GM23338 (cell line): ENCODE data around the gene DNAJC13.

Experiments
- CREB1 ChIP-seq: fragments of 250-450 bp; sonication (Bioruptor Pico); IDR thresholded peaks from 2 replicates; pipeline ENCODE4 v1.5.0; 2020; ENCODE audit warnings: low read depth, mild to moderate bottlenecking, moderate library complexity
- EZH2 ChIP-seq: fragments of 200-600 bp; sonication (generic); IDR thresholded peaks from one replicate; pipeline ENCODE4 v1.8.0; 2017; ENCODE audit warnings: antibody characterized with exemption, mild to moderate bottlenecking, low read depth; ENCODE audit not compliant: unreplicated experiment
- EZH2phosphoT487 ChIP-seq: fragments of 200-600 bp; sonication (generic); IDR thresholded peaks from one replicate; pipeline ENCODE4 v1.8.1; 2018; ENCODE audit warnings: antibody characterized with exemption; ENCODE audit not compliant: unreplicated experiment
- JUNB ChIP-seq: IDR thresholded peaks from one replicate; pipeline ENCODE4 v1.6.1; 2016; ENCODE audit warnings: antibody characterized with exemption; ENCODE audit not compliant: unreplicated experiment
- NANOG ChIP-seq: IDR thresholded peaks from 2 replicates; pipeline ENCODE4 v1.6.1; 2016; ENCODE audit warnings: antibody characterized with exemption, borderline replicate concordance
- POLR2AphosphoS5 ChIP-seq: IDR thresholded peaks from 2 replicates; pipeline ENCODE4 v1.6.1; 2016; ENCODE audit warnings: antibody characterized with exemption, low read depth
- STAT1 ChIP-seq: IDR thresholded peaks from one replicate; pipeline ENCODE4 v1.6.1; 2016; ENCODE audit warnings: antibody characterized with exemption; ENCODE audit not compliant: unreplicated experiment
- ZNF114 ChIP-seq: fragments of 250-450 bp; sonication (Bioruptor Pico); IDR thresholded peaks from 2 replicates; pipeline ENCODE4 v1.5.0; 2020; ENCODE audit warnings: mild to moderate bottlenecking, moderate library complexity
- ZNF331 ChIP-seq: fragments of 250-450 bp; sonication (Bioruptor Pico); IDR thresholded peaks from 2 replicates; pipeline ENCODE4 v1.5.0; 2020; ENCODE audit warnings: low read depth, mild to moderate bottlenecking, moderate library complexity
- TF ChIP-seq, protein P1 (sequence below): IDR thresholded peaks from one replicate; pipeline ENCODE4 v1.6.1; 2018; ENCODE audit warnings: antibody characterized with exemption; ENCODE audit not compliant: unreplicated experiment
- TF ChIP-seq, protein P2 (sequence below), 2 experiments: fragments of 200-600 bp in 1 of 2; sonication (generic) in 1 of 2; conservative IDR thresholded peaks; 2 replicates each; pipeline versions ENCODE4 v1.5.1 to v1.6.1; 2016 to 2017; ENCODE audit warnings: antibody characterized with exemption in 2 of 2, low read depth in 2 of 2, mild to moderate bottlenecking in 2 of 2, moderate library complexity in 1 of 2
- TF ChIP-seq, protein P3 (sequence below): fragments of 250-450 bp; sonication (Bioruptor Pico); IDR thresholded peaks from 2 replicates; pipeline ENCODE4 v1.5.0; 2020; ENCODE audit warnings: mild to moderate bottlenecking, moderate library complexity
- TF ChIP-seq, protein P4 (sequence below): IDR thresholded peaks from 2 replicates; pipeline ENCODE4 v1.6.1; 2016; ENCODE audit warnings: antibody characterized with exemption

DNA sequence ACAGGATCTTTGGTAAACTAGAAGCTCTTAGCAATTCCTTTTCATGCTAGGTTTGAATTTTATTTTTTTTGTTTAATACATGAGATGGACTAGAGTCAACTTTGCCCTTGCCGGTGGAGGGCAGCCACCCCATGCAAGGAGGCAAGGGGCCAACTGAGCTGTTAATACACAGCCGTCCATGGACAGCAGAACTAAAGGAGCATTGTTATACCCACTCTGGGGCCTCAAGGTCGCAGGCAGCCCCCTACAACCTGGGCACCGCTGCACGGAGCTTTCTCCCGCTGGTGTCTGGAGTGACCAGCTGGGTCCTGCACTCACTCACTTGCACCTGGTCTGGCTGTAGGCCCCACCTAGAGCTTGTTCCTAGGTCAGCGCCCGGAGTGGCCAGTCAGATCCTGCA, 131.9 kb downstream of the DNAJC13 start:
- TF ChIP-seq, protein P1, sequence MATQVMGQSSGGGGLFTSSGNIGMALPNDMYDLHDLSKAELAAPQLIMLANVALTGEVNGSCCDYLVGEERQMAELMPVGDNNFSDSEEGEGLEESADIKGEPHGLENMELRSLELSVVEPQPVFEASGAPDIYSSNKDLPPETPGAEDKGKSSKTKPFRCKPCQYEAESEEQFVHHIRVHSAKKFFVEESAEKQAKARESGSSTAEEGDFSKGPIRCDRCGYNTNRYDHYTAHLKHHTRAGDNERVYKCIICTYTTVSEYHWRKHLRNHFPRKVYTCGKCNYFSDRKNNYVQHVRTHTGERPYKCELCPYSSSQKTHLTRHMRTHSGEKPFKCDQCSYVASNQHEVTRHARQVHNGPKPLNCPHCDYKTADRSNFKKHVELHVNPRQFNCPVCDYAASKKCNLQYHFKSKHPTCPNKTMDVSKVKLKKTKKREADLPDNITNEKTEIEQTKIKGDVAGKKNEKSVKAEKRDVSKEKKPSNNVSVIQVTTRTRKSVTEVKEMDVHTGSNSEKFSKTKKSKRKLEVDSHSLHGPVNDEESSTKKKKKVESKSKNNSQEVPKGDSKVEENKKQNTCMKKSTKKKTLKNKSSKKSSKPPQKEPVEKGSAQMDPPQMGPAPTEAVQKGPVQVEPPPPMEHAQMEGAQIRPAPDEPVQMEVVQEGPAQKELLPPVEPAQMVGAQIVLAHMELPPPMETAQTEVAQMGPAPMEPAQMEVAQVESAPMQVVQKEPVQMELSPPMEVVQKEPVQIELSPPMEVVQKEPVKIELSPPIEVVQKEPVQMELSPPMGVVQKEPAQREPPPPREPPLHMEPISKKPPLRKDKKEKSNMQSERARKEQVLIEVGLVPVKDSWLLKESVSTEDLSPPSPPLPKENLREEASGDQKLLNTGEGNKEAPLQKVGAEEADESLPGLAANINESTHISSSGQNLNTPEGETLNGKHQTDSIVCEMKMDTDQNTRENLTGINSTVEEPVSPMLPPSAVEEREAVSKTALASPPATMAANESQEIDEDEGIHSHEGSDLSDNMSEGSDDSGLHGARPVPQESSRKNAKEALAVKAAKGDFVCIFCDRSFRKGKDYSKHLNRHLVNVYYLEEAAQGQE = no peak
- TF ChIP-seq EZH2 (no peak), JUNB (no peak), POLR2AphosphoS5 (no peak), CREB1 (no peak), EZH2phosphoT487 (no peak), ZNF114 (CRISPR knock-in tag) (no peak), ZNF331 (CRISPR knock-in tag) (no peak), STAT1 (no peak), NANOG (no peak)
- TF ChIP-seq, protein P2, sequence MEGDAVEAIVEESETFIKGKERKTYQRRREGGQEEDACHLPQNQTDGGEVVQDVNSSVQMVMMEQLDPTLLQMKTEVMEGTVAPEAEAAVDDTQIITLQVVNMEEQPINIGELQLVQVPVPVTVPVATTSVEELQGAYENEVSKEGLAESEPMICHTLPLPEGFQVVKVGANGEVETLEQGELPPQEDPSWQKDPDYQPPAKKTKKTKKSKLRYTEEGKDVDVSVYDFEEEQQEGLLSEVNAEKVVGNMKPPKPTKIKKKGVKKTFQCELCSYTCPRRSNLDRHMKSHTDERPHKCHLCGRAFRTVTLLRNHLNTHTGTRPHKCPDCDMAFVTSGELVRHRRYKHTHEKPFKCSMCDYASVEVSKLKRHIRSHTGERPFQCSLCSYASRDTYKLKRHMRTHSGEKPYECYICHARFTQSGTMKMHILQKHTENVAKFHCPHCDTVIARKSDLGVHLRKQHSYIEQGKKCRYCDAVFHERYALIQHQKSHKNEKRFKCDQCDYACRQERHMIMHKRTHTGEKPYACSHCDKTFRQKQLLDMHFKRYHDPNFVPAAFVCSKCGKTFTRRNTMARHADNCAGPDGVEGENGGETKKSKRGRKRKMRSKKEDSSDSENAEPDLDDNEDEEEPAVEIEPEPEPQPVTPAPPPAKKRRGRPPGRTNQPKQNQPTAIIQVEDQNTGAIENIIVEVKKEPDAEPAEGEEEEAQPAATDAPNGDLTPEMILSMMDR (conservative IDR thresholded peaks at IDR 0.05; ENCODE audit: low read depth in 2 of 2) = no peak
- TF ChIP-seq, protein P3, sequence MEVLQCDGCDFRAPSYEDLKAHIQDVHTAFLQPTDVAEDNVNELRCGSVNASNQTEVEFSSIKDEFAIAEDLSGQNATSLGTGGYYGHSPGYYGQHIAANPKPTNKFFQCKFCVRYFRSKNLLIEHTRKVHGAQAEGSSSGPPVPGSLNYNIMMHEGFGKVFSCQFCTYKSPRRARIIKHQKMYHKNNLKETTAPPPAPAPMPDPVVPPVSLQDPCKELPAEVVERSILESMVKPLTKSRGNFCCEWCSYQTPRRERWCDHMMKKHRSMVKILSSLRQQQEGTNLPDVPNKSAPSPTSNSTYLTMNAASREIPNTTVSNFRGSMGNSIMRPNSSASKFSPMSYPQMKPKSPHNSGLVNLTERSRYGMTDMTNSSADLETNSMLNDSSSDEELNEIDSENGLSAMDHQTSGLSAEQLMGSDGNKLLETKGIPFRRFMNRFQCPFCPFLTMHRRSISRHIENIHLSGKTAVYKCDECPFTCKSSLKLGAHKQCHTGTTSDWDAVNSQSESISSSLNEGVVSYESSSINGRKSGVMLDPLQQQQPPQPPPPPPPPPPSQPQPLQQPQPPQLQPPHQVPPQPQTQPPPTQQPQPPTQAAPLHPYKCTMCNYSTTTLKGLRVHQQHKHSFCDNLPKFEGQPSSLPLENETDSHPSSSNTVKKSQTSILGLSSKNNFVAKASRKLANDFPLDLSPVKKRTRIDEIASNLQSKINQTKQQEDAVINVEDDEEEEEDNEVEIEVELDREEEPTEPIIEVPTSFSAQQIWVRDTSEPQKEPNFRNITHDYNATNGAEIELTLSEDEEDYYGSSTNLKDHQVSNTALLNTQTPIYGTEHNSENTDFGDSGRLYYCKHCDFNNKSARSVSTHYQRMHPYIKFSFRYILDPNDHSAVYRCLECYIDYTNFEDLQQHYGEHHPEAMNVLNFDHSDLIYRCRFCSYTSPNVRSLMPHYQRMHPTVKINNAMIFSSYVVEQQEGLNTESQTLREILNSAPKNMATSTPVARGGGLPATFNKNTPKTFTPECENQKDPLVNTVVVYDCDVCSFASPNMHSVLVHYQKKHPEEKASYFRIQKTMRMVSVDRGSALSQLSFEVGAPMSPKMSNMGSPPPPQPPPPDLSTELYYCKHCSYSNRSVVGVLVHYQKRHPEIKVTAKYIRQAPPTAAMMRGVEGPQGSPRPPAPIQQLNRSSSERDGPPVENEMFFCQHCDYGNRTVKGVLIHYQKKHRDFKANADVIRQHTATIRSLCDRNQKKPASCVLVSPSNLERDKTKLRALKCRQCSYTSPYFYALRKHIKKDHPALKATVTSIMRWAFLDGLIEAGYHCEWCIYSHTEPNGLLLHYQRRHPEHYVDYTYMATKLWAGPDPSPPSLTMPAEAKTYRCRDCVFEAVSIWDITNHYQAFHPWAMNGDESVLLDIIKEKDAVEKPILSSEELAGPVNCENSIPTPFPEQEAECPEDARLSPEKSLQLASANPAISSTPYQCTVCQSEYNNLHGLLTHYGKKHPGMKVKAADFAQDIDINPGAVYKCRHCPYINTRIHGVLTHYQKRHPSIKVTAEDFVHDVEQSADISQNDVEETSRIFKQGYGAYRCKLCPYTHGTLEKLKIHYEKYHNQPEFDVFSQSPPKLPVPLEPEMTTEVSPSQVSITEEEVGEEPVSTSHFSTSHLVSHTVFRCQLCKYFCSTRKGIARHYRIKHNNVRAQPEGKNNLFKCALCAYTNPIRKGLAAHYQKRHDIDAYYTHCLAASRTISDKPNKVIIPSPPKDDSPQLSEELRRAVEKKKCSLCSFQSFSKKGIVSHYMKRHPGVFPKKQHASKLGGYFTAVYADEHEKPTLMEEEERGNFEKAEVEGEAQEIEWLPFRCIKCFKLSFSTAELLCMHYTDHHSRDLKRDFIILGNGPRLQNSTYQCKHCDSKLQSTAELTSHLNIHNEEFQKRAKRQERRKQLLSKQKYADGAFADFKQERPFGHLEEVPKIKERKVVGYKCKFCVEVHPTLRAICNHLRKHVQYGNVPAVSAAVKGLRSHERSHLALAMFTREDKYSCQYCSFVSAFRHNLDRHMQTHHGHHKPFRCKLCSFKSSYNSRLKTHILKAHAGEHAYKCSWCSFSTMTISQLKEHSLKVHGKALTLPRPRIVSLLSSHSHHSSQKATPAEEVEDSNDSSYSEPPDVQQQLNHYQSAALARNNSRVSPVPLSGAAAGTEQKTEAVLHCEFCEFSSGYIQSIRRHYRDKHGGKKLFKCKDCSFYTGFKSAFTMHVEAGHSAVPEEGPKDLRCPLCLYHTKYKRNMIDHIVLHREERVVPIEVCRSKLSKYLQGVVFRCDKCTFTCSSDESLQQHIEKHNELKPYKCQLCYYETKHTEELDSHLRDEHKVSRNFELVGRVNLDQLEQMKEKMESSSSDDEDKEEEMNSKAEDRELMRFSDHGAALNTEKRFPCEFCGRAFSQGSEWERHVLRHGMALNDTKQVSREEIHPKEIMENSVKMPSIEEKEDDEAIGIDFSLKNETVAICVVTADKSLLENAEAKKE = no peak
- TF ChIP-seq, protein P4, sequence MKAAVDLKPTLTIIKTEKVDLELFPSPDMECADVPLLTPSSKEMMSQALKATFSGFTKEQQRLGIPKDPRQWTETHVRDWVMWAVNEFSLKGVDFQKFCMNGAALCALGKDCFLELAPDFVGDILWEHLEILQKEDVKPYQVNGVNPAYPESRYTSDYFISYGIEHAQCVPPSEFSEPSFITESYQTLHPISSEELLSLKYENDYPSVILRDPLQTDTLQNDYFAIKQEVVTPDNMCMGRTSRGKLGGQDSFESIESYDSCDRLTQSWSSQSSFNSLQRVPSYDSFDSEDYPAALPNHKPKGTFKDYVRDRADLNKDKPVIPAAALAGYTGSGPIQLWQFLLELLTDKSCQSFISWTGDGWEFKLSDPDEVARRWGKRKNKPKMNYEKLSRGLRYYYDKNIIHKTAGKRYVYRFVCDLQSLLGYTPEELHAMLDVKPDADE = no peak
